ENCODE results near the gene SLCO2A1. TPM values are rescaled to one million over a fixed set of nuclear protein-coding genes. Genes with fewer than 3 reads are reported as not detected.

Gene SLCO2A1
- total RNA-seq, 1 donor from 2014 or later = under 0.01 TPM

DNA sequence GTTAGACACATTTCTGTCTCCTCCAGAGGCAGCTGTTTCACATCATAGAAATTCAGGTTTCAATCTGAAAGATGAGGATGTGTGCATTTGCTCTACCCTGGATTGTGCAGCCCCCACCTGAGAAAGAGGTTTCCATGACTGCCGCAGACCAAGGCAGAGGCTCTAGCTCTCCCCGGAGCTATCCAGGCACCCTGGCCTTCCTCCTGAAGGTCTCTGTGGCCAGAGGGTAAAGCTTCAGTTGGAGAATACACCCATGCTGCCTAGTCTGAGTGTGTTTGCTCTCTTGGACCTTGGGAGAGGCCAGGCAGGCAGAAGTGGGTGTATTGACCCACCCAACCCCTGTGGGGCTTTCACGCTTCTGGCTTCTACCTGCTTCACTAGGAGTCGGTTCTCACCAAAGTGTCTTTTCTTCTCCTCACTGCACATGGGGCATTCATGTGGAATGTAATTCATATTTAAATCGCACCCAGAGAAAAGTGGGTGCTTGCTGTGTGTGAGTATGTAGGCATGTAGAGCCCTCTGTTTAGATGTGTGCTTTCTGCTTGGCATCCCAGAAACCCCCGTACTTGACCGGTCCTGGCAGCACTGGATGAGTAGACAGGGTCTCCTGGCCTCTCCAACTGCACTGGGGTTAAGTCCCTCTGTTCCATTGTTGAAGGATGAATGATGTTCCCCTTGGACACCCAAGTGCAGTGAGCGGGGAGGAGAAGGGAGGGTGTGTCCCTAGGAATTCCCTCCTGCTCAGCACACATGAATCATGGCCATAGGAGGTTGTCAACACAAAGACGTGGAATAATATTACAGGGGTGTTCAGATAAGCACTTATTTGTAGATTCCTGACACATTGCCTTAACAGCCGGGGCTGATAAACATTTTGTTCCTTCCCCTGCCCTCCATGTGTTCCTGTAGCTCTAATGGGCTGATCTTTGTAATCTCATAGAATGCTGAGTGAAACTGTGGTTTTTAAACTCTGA, 113.8 kb downstream of the SLCO2A1 start:
- FAIRE-seq = no peak

GRCh38 chr3:133914839-133915600, 114.7 kb downstream of the SLCO2A1 start:
- FAIRE-seq (no peak), DNase-seq (ENCODE audit: low spot score in 2 of 2) (no peak)

More for the DNA sequence above, 113.8 kb downstream of the SLCO2A1 start:
- DNase-seq (ENCODE audit: low spot score in 2 of 2) = no peak

- no peak for DNase-seq (ENCODE audit: low spot score in 2 of 2)
Measured at GRCh38 chr3:133910422-133910821, 119.3 kb downstream of the SLCO2A1 start.

DNA sequence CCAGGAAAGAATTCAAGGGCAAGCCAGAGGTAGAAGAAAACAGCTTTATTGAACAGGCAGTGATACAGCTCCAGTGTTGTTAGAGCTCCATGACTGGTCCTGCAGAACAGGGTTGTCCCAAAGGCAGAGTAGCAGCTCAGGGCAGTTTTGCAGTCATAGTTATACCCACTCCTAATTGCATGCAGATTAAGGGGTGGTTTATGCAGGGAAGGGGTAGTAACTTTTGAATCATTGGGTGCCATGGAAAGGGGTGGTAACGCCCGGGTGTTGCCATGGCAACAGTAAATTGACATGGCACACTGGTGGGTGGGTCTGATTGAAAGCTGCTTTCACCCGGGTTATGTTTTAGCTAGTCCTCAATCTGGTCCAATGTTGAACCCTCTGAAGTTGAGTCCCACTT, 124.3 kb downstream of the SLCO2A1 start:
- DNase-seq (ENCODE audit: low spot score in 2 of 2) = no peak
- FAIRE-seq = no peak

More at GRCh38 chr3:133910422-133910821, 119.3 kb downstream of the SLCO2A1 start:
- no peak for FAIRE-seq

DNA sequence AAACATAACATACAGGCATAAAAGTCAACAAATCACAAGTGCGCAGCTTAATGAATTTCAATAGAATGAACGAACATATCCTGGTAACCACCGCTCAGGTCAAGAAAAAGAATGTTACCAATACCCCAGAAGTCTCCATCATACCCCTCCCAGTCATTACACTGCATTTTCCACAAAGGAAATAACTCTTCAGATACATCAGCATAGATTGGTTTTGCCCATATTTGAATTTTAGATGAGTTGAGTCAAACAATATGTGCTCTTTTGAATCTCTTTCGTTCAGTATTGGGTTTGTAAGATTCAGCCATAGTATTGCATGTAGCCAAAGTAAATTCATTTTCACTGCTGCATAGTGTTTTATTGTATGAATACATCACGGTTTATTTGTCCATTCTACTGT, 127.9 kb downstream of the SLCO2A1 start:
- FAIRE-seq = no peak

GRCh38 chr3:133901083-133901482, 128.6 kb downstream of the SLCO2A1 start:
- no peak for FAIRE-seq
- DNase-seq (ENCODE audit: low spot score in 2 of 2) = no peak

More for the DNA sequence above, 127.9 kb downstream of the SLCO2A1 start:
- no peak for DNase-seq (ENCODE audit: low spot score in 2 of 2)

DNA sequence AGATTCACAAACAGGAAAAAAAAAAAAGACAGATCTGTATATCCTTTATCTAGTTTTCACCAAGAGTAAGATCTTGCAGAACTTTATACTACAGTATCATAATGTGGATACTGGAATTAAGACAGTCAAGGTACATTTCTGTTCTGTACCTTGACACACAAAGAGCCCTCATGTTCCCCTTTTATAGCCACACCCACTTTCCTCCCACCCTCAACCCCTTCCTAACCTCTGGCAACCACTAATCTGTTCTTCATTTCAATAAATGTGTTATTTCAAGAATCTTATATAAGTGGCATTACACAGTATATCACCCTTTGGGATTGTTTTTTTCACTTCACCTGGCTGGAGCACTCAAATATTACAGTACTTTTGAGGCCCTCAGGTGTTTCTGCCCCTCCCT, 130.4 kb downstream of the SLCO2A1 start:
- DNase-seq (ENCODE audit: low spot score in 2 of 2) = no peak
- FAIRE-seq = no peak

GRCh38 chr3:133897547-133897946, 132.2 kb downstream of the SLCO2A1 start:
- DNase-seq (ENCODE audit: low spot score in 2 of 2) (no peak), FAIRE-seq (no peak)

DNA sequence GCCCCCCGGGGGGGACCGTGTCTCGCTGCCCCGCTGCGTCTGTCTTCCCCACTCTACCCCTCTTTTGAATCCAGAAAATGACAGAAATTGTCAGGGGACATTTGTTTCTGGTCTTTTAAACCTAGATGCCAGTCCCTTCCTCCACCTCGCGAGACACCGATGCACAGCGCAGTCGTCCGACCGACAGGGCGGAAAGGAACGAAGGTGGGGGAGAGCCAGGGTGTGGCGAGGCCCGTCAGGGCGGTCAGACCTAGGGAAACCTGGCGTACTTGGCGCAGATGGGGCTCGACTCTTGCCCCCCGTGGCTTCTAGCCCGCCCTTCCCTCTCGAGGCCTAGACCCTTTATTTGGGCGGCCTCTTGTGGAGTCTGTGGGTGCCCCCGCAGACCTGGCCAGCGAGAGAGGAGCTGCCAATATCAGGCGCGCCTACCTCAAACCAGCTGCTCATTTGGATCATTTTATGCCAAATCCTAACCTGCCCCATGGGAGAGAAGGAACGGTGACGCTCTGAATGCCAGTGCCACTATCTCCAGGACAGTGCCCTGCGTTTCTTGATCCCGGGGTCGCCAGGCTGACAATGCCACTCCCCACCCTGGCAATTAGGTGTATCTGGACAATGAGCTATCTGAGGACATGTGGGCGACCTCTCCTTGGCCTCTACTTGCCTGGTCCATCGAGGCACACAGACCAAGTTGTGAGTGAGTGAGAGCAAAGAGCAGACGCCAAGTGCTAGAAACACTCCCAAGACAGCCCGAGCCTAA, 133.5 kb downstream of the SLCO2A1 start:
- DNase-seq (ENCODE audit: low spot score in 2 of 2) (peak in 1 of 2 donors; percentile 33), FAIRE-seq (no peak)

GRCh38 chr3:133895208-133896001, 134.3 kb downstream of the SLCO2A1 start, which contains the start of gene RAB6B:
Gene RAB6B (minus strand): TSS chr3:133895882. CDS start chr3:133895466, 416 bp downstream.
- DNase-seq (ENCODE audit: low spot score in 2 of 2) = peak; percentile 85 to 86
- no peak for FAIRE-seq

DNA sequence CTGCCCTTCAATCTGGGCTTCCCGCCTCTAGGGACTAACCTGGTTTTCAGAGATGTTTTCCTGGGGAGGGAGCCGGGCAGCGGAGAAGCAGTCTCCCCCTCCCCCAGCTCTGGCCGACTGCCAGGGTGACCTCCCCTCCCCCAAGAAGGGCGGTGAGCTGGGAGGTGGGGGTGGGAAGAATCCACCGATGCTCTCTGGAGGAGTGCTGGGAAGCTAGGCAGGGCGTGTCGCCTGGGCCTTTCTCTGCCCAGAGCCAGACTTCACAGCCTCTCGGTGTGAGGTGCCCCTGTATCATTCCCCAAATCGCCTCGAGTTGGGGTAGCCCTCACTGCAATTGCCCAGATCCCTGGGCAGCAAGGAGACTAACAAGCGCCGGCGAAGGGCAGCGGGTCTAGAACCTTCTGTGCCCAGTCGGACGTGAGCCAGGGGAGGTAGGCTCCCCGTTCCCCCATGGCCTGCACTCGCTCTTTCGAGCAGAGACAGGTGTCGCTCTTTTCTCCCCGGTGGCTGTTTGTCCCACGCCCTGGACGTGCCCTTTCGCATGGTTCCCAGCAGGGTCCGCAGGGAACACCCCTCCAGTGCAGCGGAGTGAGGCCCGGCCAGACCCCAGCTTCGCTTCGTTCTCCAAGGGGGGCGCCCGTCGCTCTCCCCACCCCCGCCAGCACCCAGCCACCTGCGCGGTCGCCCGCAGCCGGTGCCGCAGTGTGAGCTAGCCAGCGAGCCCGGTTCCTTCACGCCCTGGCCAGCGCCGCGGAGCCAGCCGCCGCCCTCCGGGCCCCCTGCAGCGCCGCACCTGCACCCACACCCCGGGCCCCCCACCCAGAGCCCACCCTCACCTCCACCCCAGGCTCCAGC, 135.1 kb downstream of the SLCO2A1 start:
- no peak for DNase-seq (ENCODE audit: low spot score in 2 of 2)
- no peak for FAIRE-seq

DNA sequence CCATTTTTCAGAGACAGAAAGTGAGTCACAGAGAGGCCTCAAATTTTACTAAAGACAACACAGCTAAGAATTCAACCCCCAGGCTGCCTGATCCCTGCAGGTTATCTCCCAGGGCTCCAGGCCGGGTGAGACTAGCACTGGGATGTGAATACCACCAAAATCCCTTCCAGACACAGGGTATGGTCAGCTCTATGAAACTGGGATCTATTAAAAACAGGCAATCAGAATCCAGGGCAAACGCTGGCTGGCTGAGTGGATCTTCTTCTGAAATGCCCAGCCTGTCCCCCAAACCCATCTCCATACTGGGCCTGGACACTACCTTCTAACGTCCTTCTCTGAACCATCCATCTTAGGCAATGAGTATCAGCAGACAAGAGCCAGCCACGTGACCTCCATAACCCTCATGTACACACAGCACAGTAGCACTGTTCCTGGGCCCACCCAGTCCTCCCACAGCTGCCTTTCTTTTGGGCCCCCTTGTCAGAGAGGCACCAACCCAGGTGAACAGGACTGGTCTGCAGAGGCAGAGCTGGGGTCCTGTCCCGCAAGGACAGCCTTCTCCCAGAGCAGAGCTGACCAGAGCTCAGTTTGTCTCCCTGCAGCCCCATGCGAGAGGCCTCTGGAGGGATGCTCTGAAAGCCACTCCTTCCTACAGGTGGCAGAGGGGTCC, 135.9 kb downstream of the SLCO2A1 start:
- FAIRE-seq (no peak), DNase-seq (ENCODE audit: low spot score in 2 of 2) (no peak)

DNA sequence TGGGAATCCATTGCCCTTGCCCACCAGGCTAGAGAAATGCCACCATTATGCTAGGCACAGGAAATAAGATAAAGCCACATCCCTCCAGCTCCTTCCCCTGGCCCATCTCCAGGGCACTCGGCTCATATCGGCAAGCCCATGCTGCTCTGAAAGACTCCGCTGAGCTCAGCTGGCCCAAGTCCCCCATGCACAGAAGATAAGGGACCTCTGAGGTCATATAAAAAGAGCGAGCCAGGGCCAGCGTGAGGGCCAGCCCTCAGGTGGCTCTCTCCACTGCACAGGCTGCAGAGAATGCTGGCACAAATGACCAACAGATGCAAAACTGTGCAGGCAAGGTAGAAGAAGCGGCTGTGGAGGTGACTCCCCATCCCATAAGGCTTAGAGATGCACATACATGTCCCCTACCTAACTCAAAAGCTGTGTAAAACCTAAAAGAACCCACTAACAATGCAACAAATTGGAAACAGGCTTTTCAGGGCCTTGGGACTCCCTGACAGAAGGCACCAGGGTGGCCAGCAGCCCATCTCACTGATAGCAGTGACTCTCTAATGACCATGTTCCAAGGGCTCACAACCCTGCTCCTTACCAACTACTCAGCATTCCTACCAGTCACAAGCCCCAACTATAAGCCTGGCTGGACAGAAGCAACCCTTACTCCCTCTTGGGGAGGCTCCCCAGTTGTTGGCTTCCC, 137.0 kb downstream of the SLCO2A1 start:
- DNase-seq (ENCODE audit: low spot score in 2 of 2) = no peak
- FAIRE-seq = no peak

DNA sequence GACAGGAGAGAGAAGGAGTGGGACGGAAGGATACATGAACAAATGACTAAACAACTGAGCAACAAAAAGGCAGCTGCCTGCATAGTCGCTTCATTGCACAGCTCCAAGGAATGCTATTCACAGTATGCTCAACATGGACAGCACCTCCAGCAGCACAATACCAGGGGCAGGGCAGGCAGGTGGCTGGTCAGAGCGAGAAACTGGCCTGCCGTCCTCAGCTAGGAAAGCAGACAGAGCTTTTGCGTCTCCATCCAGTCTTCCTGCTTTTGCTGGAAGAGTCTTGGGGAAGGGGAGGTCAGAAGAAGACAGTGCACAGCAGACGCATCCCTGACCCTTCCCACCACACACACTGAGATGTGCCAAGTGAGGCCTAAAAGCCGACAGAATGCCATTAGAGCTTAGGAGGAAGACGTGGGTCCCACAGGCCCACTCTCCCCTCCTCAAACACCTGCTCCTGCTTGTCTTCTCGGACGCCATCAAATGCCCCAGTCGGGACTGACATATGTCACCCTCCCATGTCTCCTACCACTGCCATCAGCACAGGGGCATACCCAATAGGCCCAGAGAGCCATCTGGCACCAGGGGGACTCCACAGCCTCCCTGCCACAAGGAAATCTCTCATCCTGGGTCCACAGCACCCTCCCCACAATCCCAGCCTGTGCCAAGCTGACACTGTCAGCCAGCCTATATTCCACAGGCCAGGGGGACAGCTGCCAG, 137.9 kb downstream of the SLCO2A1 start:
- no peak for FAIRE-seq
- DNase-seq (ENCODE audit: low spot score in 2 of 2) = no peak

- DNase-seq (ENCODE audit: low spot score in 2 of 2) = no peak
- FAIRE-seq = no peak
Measured at GRCh38 chr3:133890972-133891644, 138.6 kb downstream of the SLCO2A1 start.

DNA sequence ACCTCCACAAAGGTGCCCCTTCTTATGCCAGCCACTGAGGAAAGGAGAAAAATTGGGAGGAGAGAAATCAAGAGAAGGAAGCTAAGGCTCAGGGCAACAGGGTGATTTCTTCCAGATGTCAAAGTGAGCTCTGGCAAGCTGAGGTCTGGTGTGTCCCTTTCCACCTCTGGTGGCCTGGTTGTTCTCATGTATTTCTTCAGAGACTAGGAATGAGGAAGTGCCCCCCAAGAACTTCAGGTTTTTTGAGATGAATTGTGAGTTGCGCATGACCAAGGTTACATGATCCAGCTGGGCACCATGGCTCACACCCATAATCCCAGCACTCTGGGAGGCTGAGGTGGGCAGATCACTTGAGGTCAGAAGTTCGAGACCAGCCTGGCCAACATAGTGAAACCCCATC, 139.7 kb downstream of the SLCO2A1 start:
- FAIRE-seq = no peak

More for the DNA sequence above, 139.7 kb downstream of the SLCO2A1 start:
- DNase-seq (ENCODE audit: low spot score in 2 of 2) = no peak
